PC-9 (cell line): Measurements from ENCODE around the gene SNX15. TPM values are rescaled to one million over a fixed set of nuclear protein-coding genes. Genes with fewer than 3 reads are reported as not detected.

Source experiments
- BruUV-seq: library from RNA; stranded (reverse); fragments of 400-500 nt; replicated peaks from 2 replicates; lab custom pipeline; 2021; lab: Mats Ljungman, UMichigan
- CTCF ChIA-PET: fragments of 300-600 bp; sonication (Branson Sonifier 250); formaldehyde crosslinking; loops from one replicate; lab custom pipeline; 2022; ENCODE audit warnings: antibody characterized with exemption; lab: Charles Lee
- POLR2A ChIA-PET: fragments of 300-600 bp; sonication (Branson Sonifier 250); formaldehyde crosslinking; loops from one replicate; lab custom pipeline; 2022; ENCODE audit warnings: antibody characterized with exemption; ENCODE audit not compliant: unreplicated experiment; lab: Charles Lee
- DNase-seq, 2 experiments: peaks; one replicate each; pipeline versions ENCODE4 v3.0.0 to v3.0.0-alpha.2; 2015 to 2022; ENCODE audit warnings: mixed read lengths in 1 of 2
- H2AFZ ChIP-seq: fragments of 200-600 bp; sonication (generic); 2 replicates; pipeline ENCODE4 v1.8.1; 2017; ENCODE audit warnings: antibody characterized with exemption
- H3F3A ChIP-seq: fragments of 200-600 bp; sonication (generic); 2 replicates; pipeline ENCODE4 v1.8.1; 2017; ENCODE audit warnings: antibody characterized with exemption, mild to moderate bottlenecking, low read depth; ENCODE audit not compliant: insufficient read depth
- H3K27ac ChIP-seq: fragments of 200-600 bp; sonication (generic); 2 replicates; pipeline ENCODE4 v1.6.1; 2016; ENCODE audit warnings: mixed run types
- H3K27me3 ChIP-seq: fragments of 200-600 bp; sonication (generic); 2 replicates; pipeline ENCODE4 v1.6.1; 2016; ENCODE audit warnings: low read depth, mixed run types; ENCODE audit not compliant: insufficient read depth
- H3K36me3 ChIP-seq: fragments of 200-600 bp; sonication (generic); 2 replicates; pipeline ENCODE4 v1.6.1; 2016; ENCODE audit warnings: low read depth, mixed run types
- H3K4me1 ChIP-seq: fragments of 200-600 bp; sonication (generic); replicated peaks from 2 replicates; pipeline ENCODE4 v1.6.1; 2016; ENCODE audit warnings: mixed run types; ENCODE audit not compliant: insufficient read depth
- H3K4me2 ChIP-seq: fragments of 200-600 bp; sonication (generic); 2 replicates; pipeline ENCODE4 v1.6.1; 2017; ENCODE audit warnings: mixed run types
- H3K4me3 ChIP-seq: fragments of 200-600 bp; sonication (generic); 2 replicates; pipeline ENCODE4 v1.6.1; 2016; ENCODE audit warnings: mixed run types
- H3K79me2 ChIP-seq: fragments of 200-600 bp; sonication (generic); 2 replicates; pipeline ENCODE4 v1.6.1; 2017; ENCODE audit warnings: low read depth, mixed run types
- H3K9me2 ChIP-seq: fragments of 200-600 bp; sonication (generic); 2 replicates; pipeline ENCODE4 v1.8.1; 2017; ENCODE audit warnings: mild to moderate bottlenecking; ENCODE audit not compliant: insufficient read depth
- H3K9me3 ChIP-seq: fragments of 200-600 bp; sonication (generic); 2 replicates; pipeline ENCODE4 v1.8.1; 2016; ENCODE audit warnings: low read depth; ENCODE audit not compliant: insufficient read depth
- H4K20me1 ChIP-seq: fragments of 200-600 bp; sonication (generic); 2 replicates; pipeline ENCODE4 v1.8.1; 2017; ENCODE audit not compliant: insufficient read depth
- CTCF ChIP-seq: fragments of 200-600 bp; sonication (generic); conservative IDR thresholded peaks from 2 replicates; pipeline ENCODE4 v1.6.1; 2017; ENCODE audit warnings: mixed run types, antibody characterized with exemption, mild to moderate bottlenecking, moderate library complexity
- EZH2 ChIP-seq: fragments of 200-600 bp; sonication (generic); IDR thresholded peaks from 2 replicates; pipeline ENCODE4 v1.8.0; 2017; ENCODE audit warnings: antibody characterized with exemption, low read depth
- intact Hi-C: fragments of 100-400 bp; cut with micrococcal nuclease; formaldehyde crosslinking; loops from one replicate; pipeline ENCODE4 v1.10.0; 2022; ENCODE audit not compliant: unreplicated experiment
- total RNA-seq: library from RNA; stranded (reverse); gene quantifications from 2 replicates; pipeline ENCODE4 v1.2.3, GENCODE V29; 2021

The SNX15 gene
- total RNA-seq, 1 experiment from 2014 or later: 38.2 TPM

DNA sequence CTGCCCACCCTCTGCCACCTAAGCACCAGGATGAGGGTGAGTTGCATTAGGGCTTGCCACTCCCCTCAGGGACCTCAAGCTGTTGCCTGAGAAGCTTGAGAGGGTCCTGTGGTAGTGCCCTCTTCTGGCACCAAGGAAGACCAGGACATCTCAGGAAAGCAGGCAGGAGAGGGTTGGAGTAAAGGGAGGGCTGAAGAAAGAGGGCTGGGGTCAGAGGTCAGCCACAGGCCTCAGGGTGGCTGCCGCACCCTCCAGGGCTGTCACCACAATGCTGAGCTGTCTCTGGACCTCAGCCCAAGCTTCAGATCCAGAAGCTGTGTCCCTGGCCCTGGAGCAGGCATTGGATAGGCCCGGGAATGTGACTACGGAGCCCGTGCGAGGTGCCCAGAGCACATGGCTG lies 17.8 kb downstream of the SNX15 start:
- BruUV-seq: no TSS peak
- intact Hi-C loops: no loop called here
- H3K4me2 ChIP-seq: no peak overlapping the region

GRCh38 chr11:65045728-65046127 lies 18.5 kb downstream of the SNX15 start:
- BruUV-seq: no TSS peak
- TF ChIP-seq CTCF (no peak), EZH2 (no peak)
- no peak overlapping the region for H3K4me3 ChIP-seq
- H4K20me1 ChIP-seq: no peaks in the 10 kb centered on the region
- H3K4me1 ChIP-seq: peaks cover 17% of the 10 kb centered on the region
- H3F3A ChIP-seq: peaks cover 12% of the 10 kb centered on the region; the same call in 1 of the 2 replicates
- no peaks in the 10 kb centered on the region for H3K9me2 ChIP-seq
- CTCF ChIA-PET: interaction anchor here (0.6 kb wide), 1 partner anchor 24 kb away, joined by 3 read pairs; no protein-coding TSS in a partner anchor
- DNase-seq: no peak
- intact Hi-C loops: no loop called here
- H3K27ac ChIP-seq: no peak overlapping the region
- no peaks in the 10 kb centered on the region for H3K27me3 ChIP-seq
- H3K9me3 ChIP-seq: no peaks in the 10 kb centered on the region
- no peak overlapping the region for H3K4me2 ChIP-seq
- H3K79me2 ChIP-seq: peaks cover 23% of the 10 kb centered on the region
- H3K36me3 ChIP-seq: no peaks in the 10 kb centered on the region
- no peak overlapping the region for H2AFZ ChIP-seq
- POLR2A ChIA-PET: no interaction called here

More for the DNA sequence above, 17.8 kb downstream of the SNX15 start:
- Histone ChIP-seq H3K79me2 (peaks cover 23% of the 10 kb centered on the region), H3F3A (peaks cover 19% of the 10 kb centered on the region; the same call in 1 of the 2 replicates), H3K9me3 (no peaks in the 10 kb centered on the region), H3K36me3 (no peaks in the 10 kb centered on the region), H3K27me3 (no peaks in the 10 kb centered on the region), H3K27ac (no peak overlapping the region), H3K9me2 (no peaks in the 10 kb centered on the region), H2AFZ (no peak overlapping the region), H3K4me3 (no peak overlapping the region), H3K4me1 (peaks cover 21% of the 10 kb centered on the region), H4K20me1 (no peaks in the 10 kb centered on the region)
- DNase-seq: no peak
- ChIA-PET POLR2A (no interaction called here), CTCF (no interaction called here)
- TF ChIP-seq EZH2 (no peak), CTCF (no peak)

DNA sequence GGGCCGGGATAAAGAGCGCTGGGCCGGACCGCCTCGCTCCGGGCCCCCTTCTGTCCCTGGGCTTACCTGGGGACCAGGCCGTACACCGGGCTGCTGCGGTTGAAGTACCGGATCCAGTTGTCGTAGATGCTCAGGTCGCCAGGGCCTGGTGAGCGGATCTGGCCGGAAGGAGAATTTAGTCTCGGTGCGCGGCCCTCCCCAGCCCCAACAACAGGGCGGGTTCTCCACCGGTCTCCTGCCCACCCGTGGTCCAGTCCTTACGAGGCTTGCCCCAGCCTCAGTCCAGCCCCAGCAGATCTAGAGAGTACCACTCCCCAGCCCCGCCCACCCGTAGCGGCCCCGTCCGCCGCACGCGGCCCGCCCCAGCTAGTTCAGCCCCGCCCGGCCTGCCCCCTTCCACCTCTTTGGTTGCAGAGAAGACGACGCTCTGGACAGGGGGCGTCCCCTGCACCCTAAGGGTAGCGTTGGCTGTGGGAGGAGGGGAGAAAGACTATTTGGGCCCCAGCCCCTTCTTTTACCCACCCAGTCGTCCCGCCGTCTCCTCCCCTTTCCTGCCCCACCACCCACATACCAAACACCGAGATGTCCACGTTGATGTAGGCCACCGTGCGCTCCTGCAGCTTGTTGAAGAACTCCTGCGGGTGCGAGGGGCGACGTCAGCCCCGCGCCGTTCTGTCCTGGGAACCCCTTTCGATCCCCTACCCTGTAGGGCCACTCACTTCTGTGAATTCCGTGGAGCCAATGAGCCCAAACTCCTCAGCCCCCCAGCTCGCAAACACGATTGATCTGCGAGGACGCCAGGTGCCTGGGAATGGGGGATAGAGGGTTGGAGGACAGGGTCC lies 20.6 kb downstream of the SNX15 start:
- H3K27me3 ChIP-seq: no peaks in the 10 kb centered on the region
- H3K4me1 ChIP-seq: peaks cover 7% of the 10 kb centered on the region
- no peaks in the 10 kb centered on the region for H3K9me3 ChIP-seq
- H3K36me3 ChIP-seq: no peaks in the 10 kb centered on the region
- ChIA-PET CTCF (no interaction called here), POLR2A (no interaction called here)
- intact Hi-C loops: no loop called here
- H3K4me2 ChIP-seq: no peak overlapping the region
- no peak overlapping the region for H3K4me3 ChIP-seq
- H4K20me1 ChIP-seq: no peaks in the 10 kb centered on the region
- BruUV-seq: no TSS peak
- H3K27ac ChIP-seq: no peak overlapping the region
- peaks cover 11% of the 10 kb centered on the region; the same call in 1 of the 2 replicates for H3F3A ChIP-seq
- TF ChIP-seq CTCF: no peak
- no peak overlapping the region for H2AFZ ChIP-seq
- H3K79me2 ChIP-seq: peaks cover 12% of the 10 kb centered on the region
- DNase-seq: no peak
- H3K9me2 ChIP-seq: no peaks in the 10 kb centered on the region
